GM18868 (cell line): ENCODE data around the gene ST8SIA6.
"Not testable (repeated sequence)": the region's sequence is repeated elsewhere in the genome, so short reads cannot be mapped to it uniquely, and the experiment has no call there.

Source experiments
- ATAC-seq: cut with Tn5 transposase; IDR thresholded peaks from one replicate; pipeline ENCODE4 v1.9.1; 2021; ENCODE audit warnings: mild to moderate bottlenecking, moderate library complexity; ENCODE audit not compliant: unreplicated experiment

Gene ST8SIA6

GRCh38 chr10:17349717-17350116 lies 104.7 kb downstream of the ST8SIA6 start:
- no peak for ATAC-seq

DNA sequence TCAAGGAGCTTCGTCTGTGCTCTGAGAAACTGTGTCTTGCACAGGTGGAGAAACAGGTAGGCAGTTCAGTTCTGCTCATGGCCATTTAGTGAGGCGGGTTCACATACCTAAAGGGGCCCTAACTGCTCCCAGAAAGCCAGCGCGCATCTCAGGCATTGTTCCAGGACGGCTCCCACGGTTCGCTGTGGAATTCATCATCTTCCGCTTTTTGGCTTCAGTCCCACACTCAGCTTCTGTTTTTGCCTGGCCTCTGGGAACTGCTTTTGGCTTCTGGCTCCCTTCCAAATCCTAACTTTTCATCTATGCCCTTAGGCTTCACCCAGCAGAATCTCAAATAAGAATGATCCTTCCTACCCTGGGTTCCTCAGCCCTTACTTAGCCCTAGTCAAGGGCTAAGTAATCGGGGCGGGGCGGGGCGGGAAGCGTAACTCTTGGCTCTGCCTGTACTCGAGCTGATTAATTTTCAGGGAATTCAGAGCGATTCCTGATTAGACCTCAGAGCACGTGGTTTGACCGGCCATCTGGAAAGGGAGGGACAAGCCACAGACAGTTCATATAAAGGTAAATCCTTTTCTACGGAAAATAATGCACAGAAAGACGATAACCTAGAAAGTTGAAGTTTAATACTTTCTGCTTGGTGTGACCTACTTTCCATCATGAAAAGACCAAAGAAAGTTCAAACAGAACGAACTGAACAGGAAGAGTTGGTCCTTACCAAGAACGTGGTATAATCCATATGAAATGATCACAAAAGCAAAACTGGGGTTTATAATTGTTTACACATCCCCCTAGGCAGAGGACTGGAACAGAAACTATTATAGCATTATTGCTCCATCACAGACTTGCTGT lies 105.7 kb downstream of the ST8SIA6 start:
- no peak for ATAC-seq

DNA sequence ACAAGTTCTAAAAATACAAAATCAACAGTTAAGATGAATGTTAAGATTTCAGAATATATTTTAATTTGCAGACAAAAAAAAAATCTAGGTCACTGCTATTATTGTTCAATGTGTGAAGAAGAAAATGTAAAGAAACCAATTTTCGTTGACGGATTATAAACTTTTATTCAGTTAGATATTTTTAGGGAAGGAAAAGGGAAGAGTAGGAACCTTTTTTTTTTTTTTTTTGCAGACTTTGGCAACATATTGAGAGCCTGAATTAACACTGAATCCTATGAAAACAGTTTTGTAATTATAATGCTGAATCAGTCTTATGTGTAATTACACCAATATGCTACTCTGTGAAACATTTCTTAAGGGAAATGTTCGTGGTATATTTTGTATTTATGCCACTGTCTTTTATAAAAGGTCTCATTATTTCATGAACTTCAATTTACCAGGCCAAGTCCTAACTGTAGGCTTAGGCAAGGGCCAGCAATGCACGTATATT lies 106.3 kb downstream of the ST8SIA6 start:
- no peak for ATAC-seq

- ATAC-seq, result no peak
Measured at GRCh38 chr10:17344206-17344605, 110.2 kb downstream of the ST8SIA6 start.

GRCh38 chr10:17343118-17343517 lies 111.3 kb downstream of the ST8SIA6 start:
- ATAC-seq, result no peak

- no peak for ATAC-seq
Measured at GRCh38 chr10:17340144-17340829, 114.1 kb downstream of the ST8SIA6 start.

- ATAC-seq, result no peak
Measured at GRCh38 chr10:17335065-17335464, 119.3 kb downstream of the ST8SIA6 start.

DNA sequence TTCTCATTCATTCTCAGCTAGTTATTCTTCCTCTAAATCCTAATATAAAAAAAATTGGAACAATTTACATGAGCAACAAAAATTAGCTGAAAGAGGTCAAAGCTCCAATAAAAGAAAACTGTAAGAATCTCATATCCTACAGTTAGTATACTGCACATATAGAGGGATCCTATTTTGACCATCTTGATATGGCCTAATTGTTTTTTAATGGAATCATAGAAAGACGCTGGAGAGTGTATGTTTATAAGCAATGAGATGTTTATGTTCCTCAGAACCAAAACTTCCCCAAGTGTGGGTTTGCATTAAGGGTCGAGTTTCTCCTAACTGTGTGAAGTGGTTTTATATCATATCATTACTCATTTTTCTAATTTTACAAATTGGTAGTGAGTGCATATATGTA lies 123.9 kb downstream of the ST8SIA6 start:
- ATAC-seq, result no peak

GRCh38 chr10:17326377-17326776 lies 128.0 kb downstream of the ST8SIA6 start:
- no peak for ATAC-seq

DNA sequence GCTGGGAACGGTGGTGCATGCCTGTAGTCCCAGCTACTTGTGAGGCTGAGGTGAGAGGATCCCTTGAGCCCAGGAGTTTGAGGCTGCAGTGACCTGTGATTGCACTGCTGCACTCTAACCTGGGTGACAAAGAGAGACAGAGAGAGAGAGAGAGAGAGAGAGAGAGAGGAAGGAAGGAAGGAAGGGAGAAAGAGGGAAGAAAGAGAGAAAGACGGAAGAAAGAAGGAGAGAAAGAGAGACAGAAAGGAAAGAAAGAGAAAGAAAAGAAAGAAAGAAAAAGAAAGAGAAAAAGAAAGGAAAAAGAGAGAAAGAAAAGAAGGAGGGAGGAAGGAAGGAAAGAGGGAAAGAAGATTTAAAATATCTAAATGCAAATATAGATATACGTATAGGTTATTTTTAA lies 132.4 kb downstream of the ST8SIA6 start:
- ATAC-seq, result not testable (repeated sequence)

GRCh38 chr10:17316488-17317170 lies 137.8 kb downstream of the ST8SIA6 start:
- peak; percentile 91 for ATAC-seq

DNA sequence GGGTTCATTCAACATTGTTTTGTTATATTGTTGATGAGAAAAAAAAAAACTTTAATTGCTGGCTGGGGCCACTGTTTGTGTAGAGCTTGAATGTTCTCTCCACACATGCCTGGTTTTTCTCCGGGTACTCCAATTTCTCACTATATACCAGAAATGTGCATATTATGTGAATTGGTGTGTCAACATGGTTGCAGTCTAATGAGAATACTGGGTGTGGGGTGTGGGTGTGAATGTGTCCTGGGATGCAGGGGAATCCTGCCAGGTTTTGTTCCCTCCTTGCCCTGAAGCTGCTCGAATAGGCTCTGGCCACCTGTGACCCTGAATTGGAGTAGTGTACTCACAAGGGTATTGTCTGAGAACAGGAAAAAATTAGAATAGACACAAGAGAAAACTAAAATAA lies 145.0 kb downstream of the ST8SIA6 start:
- ATAC-seq, result no peak

DNA sequence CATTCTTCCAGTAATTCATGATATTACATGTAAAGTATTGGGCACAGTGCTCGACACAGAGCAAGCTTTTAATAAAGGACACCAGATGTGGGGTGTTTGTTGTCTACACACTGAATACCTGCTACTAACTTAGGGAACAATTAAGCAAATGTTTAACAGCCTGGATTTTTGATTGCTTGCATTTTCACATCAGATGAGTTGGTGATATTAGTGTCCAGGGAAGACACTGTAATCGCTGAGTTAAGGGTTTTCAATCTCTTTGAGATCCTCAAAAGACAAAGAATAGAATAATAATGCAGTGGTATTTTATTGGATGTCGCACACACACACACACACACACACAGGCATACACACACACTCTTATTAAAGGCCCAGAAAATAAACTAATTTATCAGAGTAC lies 147.3 kb downstream of the ST8SIA6 start:
- ATAC-seq, result no peak

- no peak for ATAC-seq
Measured at GRCh38 chr10:17292375-17292774, 162.0 kb downstream of the ST8SIA6 start.

DNA sequence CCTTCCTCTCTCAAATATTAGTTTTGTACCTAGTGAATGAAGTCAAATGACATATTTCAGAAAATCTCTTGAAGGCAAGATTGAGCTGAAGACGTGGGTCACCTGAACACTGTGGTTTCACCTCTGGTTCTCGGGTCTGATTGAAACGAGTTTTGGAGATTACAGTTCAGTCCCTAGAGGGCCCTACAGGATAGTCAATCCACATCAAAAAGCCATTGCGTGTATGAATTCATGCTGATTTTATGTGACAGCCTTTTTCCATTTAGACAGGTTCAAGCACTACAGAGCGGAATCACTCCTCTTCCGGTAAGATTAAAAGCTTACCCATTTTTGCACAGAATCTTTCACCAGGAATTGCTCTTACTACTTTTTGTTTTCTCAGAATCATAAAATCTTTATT lies 164.2 kb downstream of the ST8SIA6 start:
- no peak for ATAC-seq

DNA sequence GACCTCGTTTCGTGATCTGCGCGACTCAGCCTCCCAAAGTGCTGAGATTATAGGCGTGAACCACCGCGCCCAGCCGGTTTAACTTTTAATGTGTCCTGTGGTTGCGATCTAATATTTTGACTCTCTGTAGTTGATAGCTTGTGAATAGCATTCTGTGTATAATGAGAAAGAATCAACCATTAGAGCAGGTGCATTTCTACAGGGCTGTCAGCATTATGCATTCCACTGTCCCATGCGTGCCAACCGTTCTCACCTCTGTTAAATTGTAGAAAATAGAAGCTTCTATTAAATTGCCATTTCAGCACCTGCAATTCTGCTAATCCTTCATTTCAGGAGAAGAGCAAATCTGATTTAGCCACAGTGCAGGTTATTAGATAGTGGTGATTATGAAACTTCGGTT lies 164.6 kb downstream of the ST8SIA6 start:
- no peak for ATAC-seq

GRCh38 chr10:17286562-17287550 lies 167.5 kb downstream of the ST8SIA6 start:
- ATAC-seq, result no peak

GRCh38 chr10:17282311-17282710 lies 172.1 kb downstream of the ST8SIA6 start:
- ATAC-seq, result no peak

GRCh38 chr10:17278607-17279240 lies 175.7 kb downstream of the ST8SIA6 start:
- ATAC-seq, result no peak
